Endothelial cell of umbilical vein (primary cell): ENCODE measurements around the gene CACNA1C. TPM values are rescaled to one million over a fixed set of nuclear protein-coding genes. Genes with fewer than 3 reads are reported as not detected.

Source experiments
- BruUV-seq: library from RNA; stranded (reverse); fragments of 400-500 nt; replicated peaks from 2 replicates; lab custom pipeline; 2021; lab: Mats Ljungman, UMichigan
- CTCF ChIA-PET: fragments of 300-600, 350-600 bp; sonication (Branson Sonifier 250); formaldehyde crosslinking; loops from one replicate; lab custom pipeline; 2021; ENCODE audit warnings: antibody characterized with exemption, inconsistent platforms; lab: Charles Lee
- POLR2A ChIA-PET: fragments of 300-600, 350-600 bp; sonication (Branson Sonifier 250); formaldehyde crosslinking; loops from one replicate; lab custom pipeline; 2021; ENCODE audit warnings: antibody characterized with exemption, inconsistent platforms; lab: Charles Lee
- DNase-seq: peaks from one replicate; pipeline ENCODE4 v3.0.0-alpha.2; 2011; ENCODE audit warnings: low read depth, low spot score
- FAIRE-seq: peaks from 2 replicates; lab custom pipeline; 2011; peaks lifted over from hg19 to GRCh38; lab: Jason Lieb, UNC
- H2AFZ ChIP-seq: 2 replicates; pipeline ENCODE4 v1.6.0; 2012; ENCODE audit warnings: low read depth, low read length, control low read depth, inconsistent platforms
- H3K27ac ChIP-seq: 2 replicates; pipeline ENCODE4 v1.5.1; 2011; ENCODE audit warnings: low read depth, mild to moderate bottlenecking, control low read depth, low read length, moderate library complexity; ENCODE audit not compliant: insufficient read depth
- H3K27me3 ChIP-seq, 2 experiments: 2 replicates each; pipeline versions ENCODE4 v1.6.0 to v1.6.1; 2011; ENCODE audit warnings: low read length in 2 of 2, mixed read lengths in 1 of 2; ENCODE audit not compliant: control insufficient read depth in 2 of 2, insufficient read depth in 2 of 2
- H3K36me3 ChIP-seq, 2 experiments: 2 replicates in 1 of 2; 3 replicates in 1 of 2; pipeline ENCODE4 v1.5.1; 2011; ENCODE audit warnings: low read length in 2 of 2, mild to moderate bottlenecking in 1 of 2, moderate library complexity in 1 of 2; ENCODE audit not compliant: control insufficient read depth in 2 of 2, insufficient read depth in 2 of 2; ENCODE audit errors: extremely low read depth in 1 of 2
- H3K4me1 ChIP-seq: 3 replicates; pipeline ENCODE4 v1.5.1; 2011; ENCODE audit warnings: mild to moderate bottlenecking, low read length; ENCODE audit not compliant: control insufficient read depth, insufficient read depth; ENCODE audit errors: extremely low read depth
- H3K4me2 ChIP-seq: 2 replicates; pipeline ENCODE4 v1.6.1; 2011; ENCODE audit warnings: low read length, control low read depth, mixed read lengths; ENCODE audit not compliant: insufficient read depth
- H3K4me3 ChIP-seq, 3 experiments: fragments of 200-600 bp in 1 of 3; sonication (generic), shearing (Covaris generic) in 1 of 3; replicated peaks in 1 of 3; 2 replicates each; pipeline ENCODE4 v1.5.1; 2011 to 2016; ENCODE audit warnings: control low read depth in 3 of 3, low read length in 3 of 3, mild to moderate bottlenecking in 2 of 3, inconsistent platforms in 1 of 3, low read depth in 1 of 3, moderate library complexity in 1 of 3; ENCODE audit not compliant: insufficient read depth in 1 of 3
- H3K79me2 ChIP-seq: 2 replicates; pipeline ENCODE4 v1.6.0; 2012; ENCODE audit warnings: low read length, inconsistent platforms; ENCODE audit not compliant: control insufficient read depth, insufficient read depth
- H3K9ac ChIP-seq: replicated peaks from 2 replicates; pipeline ENCODE3; 2011; ENCODE audit warnings: low read length, control low read depth; ENCODE audit not compliant: insufficient read depth; ENCODE audit errors: extremely low read depth
- H3K9me1 ChIP-seq: replicated peaks from 3 replicates; pipeline ENCODE4 v1.6.0; 2011; ENCODE audit warnings: mild to moderate bottlenecking, low read length; ENCODE audit not compliant: control insufficient read depth, insufficient read depth; ENCODE audit errors: extremely low read depth
- H3K9me3 ChIP-seq: replicated peaks from 2 replicates; pipeline ENCODE4 v1.5.1; 2012; ENCODE audit warnings: low read length, inconsistent platforms; ENCODE audit not compliant: control insufficient read depth, insufficient read depth
- H4K20me1 ChIP-seq: replicated peaks from 2 replicates; pipeline ENCODE3; 2011; ENCODE audit warnings: mild to moderate bottlenecking, low read length; ENCODE audit not compliant: control insufficient read depth, insufficient read depth; ENCODE audit errors: extremely low read depth
- CTCF ChIP-seq, 2 donors: IDR thresholded peaks; 1 replicate in 1 of 2; 2 replicates in 1 of 2; pipeline ENCODE4 v1.5.1; 2011; ENCODE audit warnings: low read length in 2 of 2, mild to moderate bottlenecking in 2 of 2, moderate library complexity in 2 of 2, control low read depth in 1 of 2, inconsistent platforms in 1 of 2, low read depth in 1 of 2; ENCODE audit not compliant: insufficient read depth in 1 of 2; ENCODE audit errors: extremely low read depth in 1 of 2
- EZH2 ChIP-seq: IDR thresholded peaks from 2 replicates; pipeline ENCODE4 v1.6.1; 2012; ENCODE audit warnings: borderline replicate concordance, low read depth, mild to moderate bottlenecking, moderate library complexity, low read length, inconsistent platforms; ENCODE audit not compliant: severe bottlenecking
- FOS ChIP-seq: IDR thresholded peaks from 2 replicates; pipeline ENCODE4 v1.6.1; 2011; ENCODE audit warnings: mild to moderate bottlenecking, low read length, moderate library complexity, borderline replicate concordance; ENCODE audit not compliant: insufficient read depth
- GATA2 ChIP-seq: IDR thresholded peaks from 2 replicates; pipeline ENCODE4 v1.7.0; 2011; ENCODE audit warnings: low read depth, mild to moderate bottlenecking, moderate library complexity, mixed read lengths, low read length; ENCODE audit not compliant: insufficient read length, insufficient read depth
- JUN ChIP-seq: IDR thresholded peaks from 2 replicates; pipeline ENCODE4 v1.6.1; 2011; ENCODE audit warnings: borderline replicate concordance, low read depth; ENCODE audit not compliant: insufficient read length, insufficient read depth
- MAX ChIP-seq: IDR thresholded peaks from 2 replicates; pipeline ENCODE4 v1.6.1; 2011; ENCODE audit not compliant: insufficient read depth, insufficient read length
- MYC ChIP-seq: IDR thresholded peaks from one replicate; pipeline ENCODE4 v1.6.1; 2011; ENCODE audit warnings: mild to moderate bottlenecking, low read depth, low read length
- POLR2A ChIP-seq: IDR thresholded peaks from 2 replicates; pipeline ENCODE4 v1.6.1; 2012; ENCODE audit warnings: low read depth, mild to moderate bottlenecking, control low read depth, low read length
- POLR2AphosphoS5 ChIP-seq: IDR thresholded peaks from 2 replicates; pipeline ENCODE4 v1.6.1; 2012; ENCODE audit warnings: low read depth, mild to moderate bottlenecking, control low read depth, low read length, moderate library complexity; ENCODE audit not compliant: insufficient read depth
- dilution Hi-C: fragments of 300-500 bp; cut with MboI; formaldehyde crosslinking; loops from one replicate; pipeline ENCODE4 v1.15.0; 2019; ENCODE audit warnings: low sequenced_read_pairs; ENCODE audit not compliant: extremely low pct_ligation_motif_present
- intact Hi-C: fragments of 100-400 bp; cut with micrococcal nuclease; formaldehyde crosslinking; loops from one replicate; pipeline ENCODE4 v1.10.0; 2022
- polyA plus RNA-seq, 4 experiments: library from polyadenylated mRNA; depleted of rRNA in 3 of 4; stranded (reverse) in 3 of 4; unstranded in 1 of 4; fragments of >200 nt; gene quantifications; 2 replicates each; pipeline versions ENCODE4 v1.2.1 to v1.2.3, GENCODE V29; 2011 to 2012; ENCODE audit warnings: missing spikeins in 1 of 4
- total RNA-seq: library from RNA; stranded (reverse); gene quantifications from 2 replicates; pipeline ENCODE4 v1.2.3, GENCODE V29; 2021

The CACNA1C gene
- total and polyA plus RNA-seq, 2 donors (not counting 3 experiments of a cell fraction or from before 2014, with no cell fraction given): not detected

GRCh38 chr12:2208837-2209635 lies 156.2 kb downstream of the CACNA1C start:
- Histone ChIP-seq H3K9ac (no peak overlapping the region), H3K4me1 (no peaks in the 10 kb centered on the region), H3K9me3 (no peaks in the 10 kb centered on the region), H3K4me2 (no peak overlapping the region), H3K79me2 (no peaks in the 10 kb centered on the region), H3K9me1 (no peaks in the 10 kb centered on the region), H2AFZ (no peak overlapping the region), H3K4me3 (no peak overlapping the region), H3K36me3 (no peaks in the 10 kb centered on the region), H4K20me1 (no peaks in the 10 kb centered on the region), H3K27me3 (no peaks in the 10 kb centered on the region), H3K27ac (no peak overlapping the region)
- DNase-seq (no peak), FAIRE-seq (no peak)
- ChIA-PET CTCF (no interaction called here), POLR2A (no interaction called here)
- dilution Hi-C loops (no loop called here), intact Hi-C loops (no loop called here)
- no peak for TF ChIP-seq CTCF (IDR thresholded peaks at IDR 0.05; ENCODE audit: extremely low read depth in 1 of 2, insufficient read depth in 1 of 2, low read depth in 1 of 2, low read length in 2 of 2)
- TF ChIP-seq POLR2A: no peak
- no peak for TF ChIP-seq EZH2
- no peak for TF ChIP-seq POLR2AphosphoS5
- BruUV-seq: no TSS peak

DNA sequence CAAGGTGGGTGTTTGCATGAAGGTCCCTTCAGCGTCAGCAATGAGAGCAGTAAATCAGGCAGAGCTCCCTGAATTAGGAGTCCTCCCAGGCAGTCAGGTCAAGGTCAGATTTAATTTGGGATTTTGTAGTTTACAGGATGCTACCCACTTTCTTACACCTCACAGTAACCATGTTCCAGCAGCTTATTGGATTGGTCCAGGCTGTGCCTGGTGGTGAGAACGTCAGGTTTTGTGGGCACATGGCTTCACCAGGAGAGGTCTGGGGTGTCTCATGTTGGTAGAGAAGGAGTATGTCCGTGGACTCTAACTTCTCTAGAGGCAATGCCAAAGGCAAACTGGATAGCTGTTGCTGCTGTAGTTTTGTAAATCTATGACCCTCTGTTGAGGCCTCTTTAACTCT lies 158.3 kb downstream of the CACNA1C start:
- TF ChIP-seq MAX: no peak
- no peak for TF ChIP-seq POLR2A
- TF ChIP-seq GATA2: no peak
- no peak for TF ChIP-seq CTCF (IDR thresholded peaks at IDR 0.05; ENCODE audit: extremely low read depth in 1 of 2, insufficient read depth in 1 of 2, low read depth in 1 of 2, low read length in 2 of 2)
- TF ChIP-seq MYC: no peak
- no peak for TF ChIP-seq EZH2
- TF ChIP-seq JUN: no peak
- TF ChIP-seq FOS: no peak
- TF ChIP-seq POLR2AphosphoS5: no peak
- Histone ChIP-seq H4K20me1 (no peaks in the 10 kb centered on the region), H3K27ac (no peak overlapping the region), H3K4me1 (no peaks in the 10 kb centered on the region), H3K27me3 (no peaks in the 10 kb centered on the region), H3K36me3 (no peaks in the 10 kb centered on the region), H3K9me3 (no peaks in the 10 kb centered on the region), H3K79me2 (no peaks in the 10 kb centered on the region), H3K9ac (no peak overlapping the region), H3K9me1 (no peaks in the 10 kb centered on the region), H3K4me3 (no peak overlapping the region), H3K4me2 (no peak overlapping the region), H2AFZ (no peak overlapping the region)
- DNase-seq (no peak), FAIRE-seq (no peak)
- dilution Hi-C loops: no loop called here
- ChIA-PET POLR2A (no interaction called here), CTCF (no interaction called here)
- intact Hi-C loops: no loop called here
- BruUV-seq: no TSS peak
